ENCODE measurements around the gene WDR27.

The WDR27 gene

DNA sequence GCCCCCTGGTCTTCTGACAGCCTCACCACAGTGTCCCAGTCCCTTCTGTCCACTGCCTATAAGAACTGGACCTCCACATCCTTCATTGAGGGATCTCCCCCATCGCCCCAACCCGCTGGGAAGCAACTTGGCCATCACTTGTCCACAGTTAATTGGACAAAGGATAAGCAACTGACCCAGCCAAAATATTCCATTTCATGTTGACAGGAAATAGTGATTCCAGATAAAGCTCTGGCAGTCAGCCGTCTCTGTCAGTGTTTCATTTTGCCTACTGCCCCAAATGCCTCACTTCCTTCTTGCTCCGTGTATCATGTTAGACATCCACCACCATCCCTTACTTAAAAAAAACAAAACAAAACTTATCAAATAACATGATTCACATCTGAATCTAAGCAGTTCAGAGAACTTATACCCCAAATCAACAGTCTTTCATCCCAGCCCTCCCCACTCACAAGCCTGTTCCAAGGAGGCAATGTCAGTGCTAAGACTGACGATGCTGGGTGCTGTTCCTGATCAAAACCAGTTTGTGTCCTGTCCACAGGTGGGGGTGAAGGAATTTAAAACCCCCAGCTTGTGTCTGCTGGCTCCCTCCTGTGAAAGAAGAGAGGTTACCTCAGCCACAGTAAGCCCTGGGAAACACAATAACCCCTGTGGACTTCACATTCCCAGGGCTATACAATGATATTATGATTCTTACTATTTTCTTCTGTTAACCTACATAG lies 162.5 kb downstream of the WDR27 start:
- no peak overlapping the region for H2BK120ac ChIP-seq (ENCODE audit: low read depth, low read length)
- H2BK5ac ChIP-seq (ENCODE audit: low read length) = no peak overlapping the region
- H3K79me1 ChIP-seq (ENCODE audit: low read length) = no peaks in the 10 kb centered on the region
- no peak overlapping the region for H2BK15ac ChIP-seq (replicated peaks; ENCODE audit: low read depth)
- H3K9ac ChIP-seq (ENCODE audit: low read length) = no peak overlapping the region
- H3K79me2 ChIP-seq (ENCODE audit: control insufficient read depth, insufficient read depth, low read length) = no peaks in the 10 kb centered on the region
- H4K8ac ChIP-seq (ENCODE audit: low read depth, low read length) = no peak overlapping the region
- no peak for DNase-seq
- H3K27ac ChIP-seq (ENCODE audit: low read depth, low read length) = no peak overlapping the region
- H3K23ac ChIP-seq (ENCODE audit: low read length) = no peak overlapping the region
- 100% methylated on average over 1 of the region's 5 CpGs for WGBS (ENCODE audit: extremely low coverage, insufficient coverage, low lambda C conversion rate)
- H2AK5ac ChIP-seq (ENCODE audit: low read length) = no peak overlapping the region
- no peak overlapping the region for H3K4me2 ChIP-seq (ENCODE audit: low read length)
- no peak overlapping the region for H3K18ac ChIP-seq (ENCODE audit: low read length)
- H3K36me3 ChIP-seq (ENCODE audit: control insufficient read depth, insufficient read depth, low read length) = no peaks in the 10 kb centered on the region
- H4K5ac ChIP-seq (ENCODE audit: low read length) = no peak overlapping the region
- H3K56ac ChIP-seq (ENCODE audit: low read length) = no peak overlapping the region
- no peak overlapping the region for H3K4ac ChIP-seq (ENCODE audit: low read depth, low read length)
- H3K4me1 ChIP-seq (ENCODE audit: control insufficient read depth, low read depth, low read length) = no peaks in the 10 kb centered on the region
- H3K4me3 ChIP-seq (ENCODE audit: low read length) = no peak overlapping the region
- H3K27me3 ChIP-seq (ENCODE audit: insufficient read depth, low read length, poor library complexity) = no peaks in the 10 kb centered on the region

DNA sequence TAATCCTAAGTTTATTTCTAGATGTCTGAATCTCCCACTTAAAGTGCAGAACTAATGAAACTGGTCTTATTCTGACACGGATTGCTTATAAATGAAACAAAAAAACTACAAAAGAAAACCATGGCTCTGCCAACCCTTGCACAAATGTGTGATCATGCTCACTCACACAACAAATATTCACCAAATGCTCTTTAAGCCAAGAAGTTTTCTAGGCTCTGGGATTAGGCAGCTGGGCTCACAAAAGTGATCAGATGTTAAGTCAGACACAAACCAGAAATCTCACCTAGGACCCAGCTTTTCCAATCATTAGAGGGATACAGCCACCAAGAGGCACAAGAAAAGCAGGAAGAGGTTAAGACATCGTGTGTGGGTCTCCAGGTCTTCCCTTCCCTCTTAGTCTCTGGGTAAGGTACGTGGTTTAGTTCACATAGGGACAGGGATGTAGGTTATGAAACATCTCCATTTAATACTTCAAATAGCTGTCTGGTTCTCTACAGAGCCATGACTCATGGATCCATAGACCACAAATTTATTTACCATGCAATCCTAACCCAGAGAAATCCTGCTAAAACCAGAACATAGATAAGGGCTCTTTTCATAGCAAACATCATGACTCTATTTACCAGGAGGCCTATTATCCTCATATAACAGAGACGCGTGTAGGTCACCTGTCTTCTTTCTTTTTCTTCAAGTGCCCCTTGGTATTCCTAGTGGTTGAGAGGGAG lies 165.2 kb downstream of the WDR27 start:
- no peak for DNase-seq
- no peak overlapping the region for H3K27ac ChIP-seq (ENCODE audit: low read depth, low read length)
- H3K79me2 ChIP-seq (ENCODE audit: control insufficient read depth, insufficient read depth, low read length) = no peaks in the 10 kb centered on the region
- no peak overlapping the region for H3K23ac ChIP-seq (ENCODE audit: low read length)
- H3K4me3 ChIP-seq (ENCODE audit: low read length) = no peak overlapping the region
- H2AK5ac ChIP-seq (ENCODE audit: low read length) = no peak overlapping the region
- H3K56ac ChIP-seq (ENCODE audit: low read length) = no peak overlapping the region
- no peak overlapping the region for H2BK120ac ChIP-seq (ENCODE audit: low read depth, low read length)
- no peak overlapping the region for H3K18ac ChIP-seq (ENCODE audit: low read length)
- no peak overlapping the region for H2BK15ac ChIP-seq (replicated peaks; ENCODE audit: low read depth)
- H4K8ac ChIP-seq (ENCODE audit: low read depth, low read length) = no peak overlapping the region
- no peak overlapping the region for H3K9ac ChIP-seq (ENCODE audit: low read length)
- WGBS (ENCODE audit: extremely low coverage, insufficient coverage, low lambda C conversion rate) = no CpG with 5 or more reads among the region's 5 CpGs
- H2BK5ac ChIP-seq (ENCODE audit: low read length) = no peak overlapping the region
- H4K5ac ChIP-seq (ENCODE audit: low read length) = no peak overlapping the region
- no peaks in the 10 kb centered on the region for H3K4me1 ChIP-seq (ENCODE audit: control insufficient read depth, low read depth, low read length)
- H3K4me2 ChIP-seq (ENCODE audit: low read length) = no peak overlapping the region
- no peak overlapping the region for H3K4ac ChIP-seq (ENCODE audit: low read depth, low read length)
- H3K79me1 ChIP-seq (ENCODE audit: low read length) = no peaks in the 10 kb centered on the region
- no peaks in the 10 kb centered on the region for H3K27me3 ChIP-seq (ENCODE audit: insufficient read depth, low read length, poor library complexity)
- H3K36me3 ChIP-seq (ENCODE audit: control insufficient read depth, insufficient read depth, low read length) = no peaks in the 10 kb centered on the region

DNA sequence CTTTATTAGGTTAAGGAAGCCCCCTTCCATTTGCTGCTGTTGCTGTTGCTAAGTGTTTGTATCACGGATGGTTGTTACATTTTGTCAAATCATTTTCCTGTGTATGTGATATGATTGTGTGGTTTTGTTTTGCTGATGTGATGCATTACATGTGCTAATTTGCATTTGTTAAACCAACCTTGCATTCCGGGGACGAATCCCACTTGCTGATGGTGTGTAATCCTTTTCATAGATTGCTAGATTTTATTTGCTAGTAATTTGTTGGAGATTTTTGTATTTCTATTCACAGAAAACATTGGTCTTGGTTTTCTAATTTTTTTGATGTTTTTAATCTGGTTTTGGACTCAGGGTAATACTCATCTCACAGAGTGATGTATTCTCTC lies 167.8 kb downstream of the WDR27 start:
- no peak overlapping the region for H3K18ac ChIP-seq (ENCODE audit: low read length)
- H3K27me3 ChIP-seq (ENCODE audit: insufficient read depth, low read length, poor library complexity) = no peaks in the 10 kb centered on the region
- no peak overlapping the region for H2AK5ac ChIP-seq (ENCODE audit: low read length)
- no peak overlapping the region for H4K5ac ChIP-seq (ENCODE audit: low read length)
- no peak overlapping the region for H3K23ac ChIP-seq (ENCODE audit: low read length)
- H3K79me1 ChIP-seq (ENCODE audit: low read length) = no peaks in the 10 kb centered on the region
- no CpG with 5 or more reads among the region's 3 CpGs for WGBS (ENCODE audit: extremely low coverage, insufficient coverage, low lambda C conversion rate)
- H3K36me3 ChIP-seq (ENCODE audit: control insufficient read depth, insufficient read depth, low read length) = no peaks in the 10 kb centered on the region
- H2BK15ac ChIP-seq (replicated peaks; ENCODE audit: low read depth) = no peak overlapping the region
- no peak overlapping the region for H2BK120ac ChIP-seq (ENCODE audit: low read depth, low read length)
- H3K56ac ChIP-seq (ENCODE audit: low read length) = no peak overlapping the region
- DNase-seq = no peak
- no peak overlapping the region for H2BK5ac ChIP-seq (ENCODE audit: low read length)
- no peak overlapping the region for H4K8ac ChIP-seq (ENCODE audit: low read depth, low read length)
- H3K4me1 ChIP-seq (ENCODE audit: control insufficient read depth, low read depth, low read length) = no peaks in the 10 kb centered on the region
- H3K4me3 ChIP-seq (ENCODE audit: low read length) = no peak overlapping the region
- H3K9ac ChIP-seq (ENCODE audit: low read length) = no peak overlapping the region
- H3K4me2 ChIP-seq (ENCODE audit: low read length) = no peak overlapping the region
- H3K27ac ChIP-seq (ENCODE audit: low read depth, low read length) = no peak overlapping the region
- H3K4ac ChIP-seq (ENCODE audit: low read depth, low read length) = no peak overlapping the region
- no peaks in the 10 kb centered on the region for H3K79me2 ChIP-seq (ENCODE audit: control insufficient read depth, insufficient read depth, low read length)

DNA sequence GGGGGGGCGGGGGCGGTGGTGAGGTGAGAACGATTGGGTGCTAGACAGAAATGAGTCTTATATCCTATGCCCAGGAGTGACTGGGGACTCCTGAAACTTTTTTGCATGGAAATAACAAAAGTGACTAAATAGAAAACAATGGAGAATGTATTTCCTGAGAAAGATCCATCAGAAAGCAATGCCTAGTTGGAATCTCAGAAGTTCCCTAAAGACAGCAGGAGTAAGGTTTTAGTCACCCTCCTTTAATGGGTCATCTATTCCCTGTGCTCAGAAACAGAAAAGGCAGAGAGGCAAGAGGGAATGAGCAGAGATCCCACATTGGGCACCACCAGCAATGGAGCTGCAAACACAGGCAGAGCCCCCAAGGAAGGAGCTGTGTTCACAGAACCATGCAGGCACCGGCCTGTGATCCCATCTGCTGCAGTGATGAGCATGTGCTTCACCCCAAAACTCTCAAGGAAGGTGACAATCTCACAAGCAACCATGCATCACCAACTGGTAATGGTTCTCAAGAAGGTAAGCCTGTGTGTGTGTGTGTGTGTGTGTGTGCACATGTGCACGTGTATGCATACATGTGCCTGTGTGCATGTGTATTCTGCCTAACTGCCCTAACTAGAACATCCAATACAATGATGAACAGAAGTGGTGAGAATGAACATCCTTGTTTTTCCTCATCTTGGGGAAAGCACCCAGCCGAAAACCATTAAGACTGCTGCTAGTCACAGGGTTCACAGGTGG lies 168.4 kb downstream of the WDR27 start:
- H3K79me1 ChIP-seq (ENCODE audit: low read length) = no peaks in the 10 kb centered on the region
- WGBS (ENCODE audit: extremely low coverage, insufficient coverage, low lambda C conversion rate) = no CpG with 5 or more reads among the region's 6 CpGs
- H3K4me3 ChIP-seq (ENCODE audit: low read length) = no peak overlapping the region
- no peak overlapping the region for H3K23ac ChIP-seq (ENCODE audit: low read length)
- no peaks in the 10 kb centered on the region for H3K79me2 ChIP-seq (ENCODE audit: control insufficient read depth, insufficient read depth, low read length)
- H3K36me3 ChIP-seq (ENCODE audit: control insufficient read depth, insufficient read depth, low read length) = no peaks in the 10 kb centered on the region
- no peak overlapping the region for H4K5ac ChIP-seq (ENCODE audit: low read length)
- no peak overlapping the region for H3K4ac ChIP-seq (ENCODE audit: low read depth, low read length)
- no peak overlapping the region for H2BK120ac ChIP-seq (ENCODE audit: low read depth, low read length)
- no peak overlapping the region for H3K4me2 ChIP-seq (ENCODE audit: low read length)
- H3K56ac ChIP-seq (ENCODE audit: low read length) = no peak overlapping the region
- no peak for DNase-seq
- no peaks in the 10 kb centered on the region for H3K4me1 ChIP-seq (ENCODE audit: control insufficient read depth, low read depth, low read length)
- no peak overlapping the region for H3K27ac ChIP-seq (ENCODE audit: low read depth, low read length)
- no peak overlapping the region for H2BK5ac ChIP-seq (ENCODE audit: low read length)
- no peak overlapping the region for H3K18ac ChIP-seq (ENCODE audit: low read length)
- no peaks in the 10 kb centered on the region for H3K27me3 ChIP-seq (ENCODE audit: insufficient read depth, low read length, poor library complexity)
- H4K8ac ChIP-seq (ENCODE audit: low read depth, low read length) = no peak overlapping the region
- H3K9ac ChIP-seq (ENCODE audit: low read length) = no peak overlapping the region
- no peak overlapping the region for H2AK5ac ChIP-seq (ENCODE audit: low read length)
- H2BK15ac ChIP-seq (replicated peaks; ENCODE audit: low read depth) = no peak overlapping the region

DNA sequence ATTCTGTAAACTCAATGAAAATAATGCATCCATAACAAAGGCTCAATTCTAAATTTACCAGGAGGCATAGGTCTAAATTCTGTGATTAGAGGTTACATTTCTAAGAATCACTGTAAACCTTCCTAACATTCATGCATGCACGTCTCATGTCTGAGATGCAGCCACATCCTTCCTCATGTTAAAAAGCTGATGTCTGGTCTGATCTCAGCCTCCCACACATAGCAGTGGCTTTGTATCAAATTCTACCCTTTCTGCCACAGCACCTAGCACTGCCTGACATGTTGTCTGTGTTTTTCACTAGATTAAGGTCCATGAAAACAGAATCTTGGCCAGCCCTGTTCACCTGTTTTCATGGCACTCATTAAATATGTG lies 171.1 kb downstream of the WDR27 start:
- H3K18ac ChIP-seq (ENCODE audit: low read length) = no peak overlapping the region
- WGBS (ENCODE audit: extremely low coverage, insufficient coverage, low lambda C conversion rate) = no CpG with 5 or more reads among the region's 1 CpG
- H3K56ac ChIP-seq (ENCODE audit: low read length) = no peak overlapping the region
- H3K23ac ChIP-seq (ENCODE audit: low read length) = no peak overlapping the region
- H3K79me1 ChIP-seq (ENCODE audit: low read length) = no peaks in the 10 kb centered on the region
- H3K36me3 ChIP-seq (ENCODE audit: control insufficient read depth, insufficient read depth, low read length) = no peaks in the 10 kb centered on the region
- H3K27me3 ChIP-seq (ENCODE audit: insufficient read depth, low read length, poor library complexity) = no peaks in the 10 kb centered on the region
- H3K4ac ChIP-seq (ENCODE audit: low read depth, low read length) = no peak overlapping the region
- no peak overlapping the region for H2AK5ac ChIP-seq (ENCODE audit: low read length)
- H2BK5ac ChIP-seq (ENCODE audit: low read length) = no peak overlapping the region
- no peak overlapping the region for H3K4me3 ChIP-seq (ENCODE audit: low read length)
- no peak overlapping the region for H2BK120ac ChIP-seq (ENCODE audit: low read depth, low read length)
- H3K79me2 ChIP-seq (ENCODE audit: control insufficient read depth, insufficient read depth, low read length) = no peaks in the 10 kb centered on the region
- H2BK15ac ChIP-seq (replicated peaks; ENCODE audit: low read depth) = no peak overlapping the region
- DNase-seq = no peak
- no peak overlapping the region for H3K4me2 ChIP-seq (ENCODE audit: low read length)
- H4K5ac ChIP-seq (ENCODE audit: low read length) = no peak overlapping the region
- no peak overlapping the region for H4K8ac ChIP-seq (ENCODE audit: low read depth, low read length)
- no peak overlapping the region for H3K27ac ChIP-seq (ENCODE audit: low read depth, low read length)
- no peaks in the 10 kb centered on the region for H3K4me1 ChIP-seq (ENCODE audit: control insufficient read depth, low read depth, low read length)
- no peak overlapping the region for H3K9ac ChIP-seq (ENCODE audit: low read length)
